Colonic mucosa (tissue), 4 donors: Measurements from ENCODE around the gene PRKCE. TPM values are rescaled to one million over a fixed set of nuclear protein-coding genes. Genes with fewer than 3 reads are reported as not detected.
A peak's percentile ranks its signal among the peaks of the same experiment; 100 is the strongest.

Experiments
- DNase-seq: peaks from one replicate; pipeline ENCODE4 v3.0.0-alpha.2; 2020
- H3K27ac ChIP-seq: fragments of 200-600 bp; one replicate; pipeline ENCODE4 v1.8.0; 2021
- H3K27me3 ChIP-seq: fragments of 200-600 bp; one replicate; pipeline ENCODE4 v1.8.0; 2021
- H3K36me3 ChIP-seq: fragments of 200-600 bp; one replicate; pipeline ENCODE4 v1.8.0; 2021
- H3K4me1 ChIP-seq: fragments of 200-600 bp; one replicate; pipeline ENCODE4 v1.8.0; 2021; ENCODE audit warnings: mild to moderate bottlenecking
- H3K4me3 ChIP-seq: fragments of 200-600 bp; one replicate; pipeline ENCODE4 v1.8.0; 2021
- H3K9ac ChIP-seq, 2 donors: one replicate each; pipeline ENCODE4 v1.7.0; 2013; ENCODE audit warnings: control low read depth in 2 of 2, low read depth in 2 of 2, low read length in 2 of 2
- H3K9me3 ChIP-seq: fragments of 200-600 bp; one replicate; pipeline ENCODE4 v1.8.0; 2021
- intact Hi-C: fragments of 100-400 bp; cut with DNase I; formaldehyde crosslinking; loops from one replicate; pipeline ENCODE4 v1.14.1; 2022
- total RNA-seq, 2 donors: library from RNA; stranded (reverse); fragmentation: NEBNext Ultra II Directional in 1 of 2; extraction: Animal tissue kit (Norgen Biotek cat#: 25700) in 1 of 2; gene quantifications; one replicate each; pipeline ENCODE4 v1.2.1, GENCODE V29; 2021
- TF ChIP-seq, protein P1 (sequence below): fragments of 200-600 bp; IDR thresholded peaks from one replicate; pipeline ENCODE4 v1.8.0; 2022; ENCODE audit warnings: antibody characterized with exemption, mild to moderate bottlenecking
- donor health status: healthy.
- donor health status: DM: no; HTN: no; CAD: no.
- donor health status: DM: no; HTN: no; CAD: no.

PRKCE gene
- total RNA-seq, 2 donors from 2014 or later, result 17.5 to 25.8 TPM

- H3K4me3 ChIP-seq, result no peak overlapping the region
- TF ChIP-seq, protein P1, sequence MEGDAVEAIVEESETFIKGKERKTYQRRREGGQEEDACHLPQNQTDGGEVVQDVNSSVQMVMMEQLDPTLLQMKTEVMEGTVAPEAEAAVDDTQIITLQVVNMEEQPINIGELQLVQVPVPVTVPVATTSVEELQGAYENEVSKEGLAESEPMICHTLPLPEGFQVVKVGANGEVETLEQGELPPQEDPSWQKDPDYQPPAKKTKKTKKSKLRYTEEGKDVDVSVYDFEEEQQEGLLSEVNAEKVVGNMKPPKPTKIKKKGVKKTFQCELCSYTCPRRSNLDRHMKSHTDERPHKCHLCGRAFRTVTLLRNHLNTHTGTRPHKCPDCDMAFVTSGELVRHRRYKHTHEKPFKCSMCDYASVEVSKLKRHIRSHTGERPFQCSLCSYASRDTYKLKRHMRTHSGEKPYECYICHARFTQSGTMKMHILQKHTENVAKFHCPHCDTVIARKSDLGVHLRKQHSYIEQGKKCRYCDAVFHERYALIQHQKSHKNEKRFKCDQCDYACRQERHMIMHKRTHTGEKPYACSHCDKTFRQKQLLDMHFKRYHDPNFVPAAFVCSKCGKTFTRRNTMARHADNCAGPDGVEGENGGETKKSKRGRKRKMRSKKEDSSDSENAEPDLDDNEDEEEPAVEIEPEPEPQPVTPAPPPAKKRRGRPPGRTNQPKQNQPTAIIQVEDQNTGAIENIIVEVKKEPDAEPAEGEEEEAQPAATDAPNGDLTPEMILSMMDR, result no peak
- H3K9ac ChIP-seq, result no peak overlapping the region
- H3K9me3 ChIP-seq, result no peaks in the 10 kb centered on the region
- H3K27me3 ChIP-seq, result no peaks in the 10 kb centered on the region
- no peak for DNase-seq
- H3K36me3 ChIP-seq, result no peaks in the 10 kb centered on the region
- H3K27ac ChIP-seq, result no peak overlapping the region
- H3K4me1 ChIP-seq, result no peaks in the 10 kb centered on the region
- intact Hi-C loops, result no loop called here
Observed at GRCh38 chr2:45669032-45669486, 17.6 kb downstream of the PRKCE start.

GRCh38 chr2:45670646-45671045 is 19.2 kb downstream of the PRKCE start:
- intact Hi-C loops, result no loop called here
- no peak for DNase-seq
- no peak overlapping the region for H3K4me3 ChIP-seq
- H3K9ac ChIP-seq, result no peak overlapping the region
- TF ChIP-seq, protein P1, result no peak
- no peaks in the 10 kb centered on the region for H3K27me3 ChIP-seq
- H3K9me3 ChIP-seq, result no peaks in the 10 kb centered on the region
- no peaks in the 10 kb centered on the region for H3K36me3 ChIP-seq
- H3K4me1 ChIP-seq, result peaks cover 12% of the 10 kb centered on the region
- no peak overlapping the region for H3K27ac ChIP-seq

DNA sequence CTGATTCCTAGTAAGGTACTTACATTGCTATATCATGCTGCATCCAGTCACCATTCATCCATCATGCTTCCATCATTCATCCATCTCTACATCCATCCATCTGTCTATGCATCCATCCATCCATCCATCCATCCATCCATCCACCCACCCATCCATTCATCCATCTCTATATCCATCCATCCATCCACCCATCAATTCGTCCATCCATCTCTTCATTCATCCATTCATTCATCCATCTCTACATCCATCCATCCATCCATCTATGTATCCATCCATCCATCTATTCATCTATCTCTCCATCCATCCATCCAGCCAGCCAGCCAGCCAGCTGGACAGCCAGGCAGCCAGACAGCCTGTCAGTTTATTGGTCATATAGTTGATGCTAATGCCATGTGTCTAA is 20.7 kb downstream of the PRKCE start:
- no peaks in the 10 kb centered on the region for H3K36me3 ChIP-seq
- H3K27me3 ChIP-seq, result no peaks in the 10 kb centered on the region
- DNase-seq, result no peak
- intact Hi-C loops, result no loop called here
- no peak overlapping the region for H3K9ac ChIP-seq
- no peaks in the 10 kb centered on the region for H3K9me3 ChIP-seq
- H3K4me3 ChIP-seq, result no peak overlapping the region
- TF ChIP-seq, protein P1, result no peak
- H3K27ac ChIP-seq, result no peak overlapping the region
- H3K4me1 ChIP-seq, result peaks cover 17% of the 10 kb centered on the region

- TF ChIP-seq, protein P1, result no peak
- Histone ChIP-seq H3K27ac (peak overlapping the region; percentile 76), H3K9ac (no peak overlapping the region), H3K27me3 (no peaks in the 10 kb centered on the region), H3K4me3 (no peak overlapping the region), H3K36me3 (no peaks in the 10 kb centered on the region), H3K4me1 (peaks cover 17% of the 10 kb centered on the region), H3K9me3 (no peaks in the 10 kb centered on the region)
- DNase-seq, result no peak
- intact Hi-C loops, result no loop called here
Observed at GRCh38 chr2:45674035-45674816, 22.8 kb downstream of the PRKCE start.

DNA sequence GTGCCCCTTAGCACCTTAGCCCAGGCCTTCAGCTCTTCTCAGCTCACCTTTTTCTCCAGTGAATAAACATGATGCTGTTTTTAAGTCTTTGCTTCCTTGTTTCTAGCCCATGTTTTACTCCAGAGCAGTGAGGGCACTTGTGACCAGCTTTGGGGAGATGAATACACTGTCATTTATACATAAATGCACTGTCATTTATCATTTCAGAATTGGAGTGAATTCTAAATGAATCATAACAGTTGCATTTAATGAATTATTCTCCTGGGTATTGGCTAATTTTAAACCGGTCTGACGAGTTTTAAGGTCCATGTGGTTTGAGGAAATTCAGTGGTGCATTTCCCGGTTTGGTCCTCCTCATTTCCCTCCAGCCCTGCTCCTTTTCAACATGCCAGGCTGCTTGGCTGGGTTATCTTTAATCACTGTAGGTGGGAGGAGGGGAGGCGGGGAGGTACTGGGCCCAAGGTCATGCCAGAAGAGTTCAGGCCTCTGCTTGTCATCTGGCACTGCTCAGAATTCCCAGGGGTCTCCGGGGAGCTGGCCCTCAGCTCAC is 23.9 kb downstream of the PRKCE start:
- intact Hi-C loops, result no loop called here
- Histone ChIP-seq H3K4me1 (peaks cover 17% of the 10 kb centered on the region), H3K36me3 (no peaks in the 10 kb centered on the region), H3K4me3 (no peak overlapping the region), H3K27me3 (no peaks in the 10 kb centered on the region), H3K9me3 (no peaks in the 10 kb centered on the region), H3K27ac (peak overlapping the region; percentile 76), H3K9ac (peak overlapping the region in 1 of 2 donors; percentile 61)
- peak; percentile 79 for DNase-seq
- TF ChIP-seq, protein P1, result no peak
